GM12864 (cell line): Measurements from ENCODE around the gene LBP.
"Not testable (repeated sequence)": the region's sequence is repeated elsewhere in the genome, so short reads cannot be mapped to it uniquely, and the experiment has no call there.

ENCODE experiments used
- DNase-seq: peaks from one replicate; pipeline ENCODE4 v3.0.0-alpha.2; 2011; ENCODE audit warnings: low read depth
- H3K4me3 ChIP-seq: 2 replicates; pipeline ENCODE4 v1.5.1; 2011; ENCODE audit warnings: mild to moderate bottlenecking, low read depth, low read length, control low read depth
- CTCF ChIP-seq: IDR thresholded peaks from 2 replicates; pipeline ENCODE4 v1.5.1; 2011; ENCODE audit warnings: low read depth, mild to moderate bottlenecking, moderate library complexity, low read length, control low read depth, inconsistent platforms; ENCODE audit errors: missing control alignments

The LBP gene

GRCh38 chr20:38330638-38331037, 15.6 kb upstream of the LBP start:
- no peak for DNase-seq
- no peak for TF ChIP-seq CTCF
- no peak overlapping the region for H3K4me3 ChIP-seq

GRCh38 chr20:38331245-38331644, 15.0 kb upstream of the LBP start:
- H3K4me3 ChIP-seq = no peak overlapping the region
- DNase-seq = no peak
- no peak for TF ChIP-seq CTCF

GRCh38 chr20:38331814-38332213, 14.5 kb upstream of the LBP start:
- no peak overlapping the region for H3K4me3 ChIP-seq
- no peak for TF ChIP-seq CTCF
- no peak for DNase-seq

GRCh38 chr20:38334016-38334415, 12.3 kb upstream of the LBP start:
- H3K4me3 ChIP-seq = no peak overlapping the region
- DNase-seq = no peak
- TF ChIP-seq CTCF = no peak

GRCh38 chr20:38336726-38337125, 9.6 kb upstream of the LBP start:
- no peak for DNase-seq
- no peak for TF ChIP-seq CTCF
- H3K4me3 ChIP-seq = no peak overlapping the region

GRCh38 chr20:38337561-38338140, 8.6 kb upstream of the LBP start:
- H3K4me3 ChIP-seq = no peak overlapping the region
- peak; percentile 64 for TF ChIP-seq CTCF
- no peak for DNase-seq

- no peak for DNase-seq
- H3K4me3 ChIP-seq = no peak overlapping the region
- no peak for TF ChIP-seq CTCF
Observed at GRCh38 chr20:38338849-38339520, 7.3 kb upstream of the LBP start.

- DNase-seq, H3K4me3 ChIP-seq: not testable (repeated sequence)
Observed at GRCh38 chr20:38339521-38339896, 6.8 kb upstream of the LBP start.
